ENCODE results near the gene AFF2.

- TF ChIP-seq POLR2A (IDR thresholded peaks at IDR 0.05; ENCODE audit: low read depth, low read length) (no peak), SPI1 (IDR thresholded peaks at IDR 0.05; ENCODE audit: low read depth, low read length) (no peak)
Observed at GRCh38 chrX:148470324-148470723, 30.1 kb upstream of the AFF2 start.
